ENCODE results near the gene PLEKHO2.

GRCh38 chr15:64855205-64855975, 13.7 kb downstream of the PLEKHO2 start:
- TF ChIP-seq YY1 (IDR thresholded peaks at IDR 0.05; ENCODE audit: insufficient read depth, insufficient read length) = no peak
- no peak for TF ChIP-seq ZNF274 (IDR thresholded peaks at IDR 0.05; ENCODE audit: low read depth, low read length)

Data from NT2/D1 (cell line).